Measurements from ENCODE around the gene POFUT2. TPM values are rescaled to one million over a fixed set of nuclear protein-coding genes. Genes with fewer than 3 reads are reported as not detected.

The POFUT2 gene
- polyA plus RNA-seq, 5 donors: 27.7 to 42.9 (median 38.5) TPM

- no peak for DNase-seq
Observed at GRCh38 chr21:45265721-45266517, 21.8 kb downstream of the POFUT2 start.

- no peak for DNase-seq
Observed at GRCh38 chr21:45264912-45265515, 22.7 kb downstream of the POFUT2 start.

GRCh38 chr21:45264146-45264911 lies 23.4 kb downstream of the POFUT2 start:
- no peak for DNase-seq

GRCh38 chr21:45263534-45263933 lies 24.2 kb downstream of the POFUT2 start:
- no peak for DNase-seq

GRCh38 chr21:45262616-45263015 lies 25.1 kb downstream of the POFUT2 start:
- DNase-seq: no peak

GRCh38 chr21:45262041-45262581 lies 25.6 kb downstream of the POFUT2 start:
- no peak for DNase-seq

GRCh38 chr21:45261093-45261492 lies 26.6 kb downstream of the POFUT2 start:
- DNase-seq: no peak

GRCh38 chr21:45260191-45260825 lies 27.4 kb downstream of the POFUT2 start:
- DNase-seq: no peak

GRCh38 chr21:45259206-45259840 lies 28.4 kb downstream of the POFUT2 start:
- DNase-seq: no peak

- DNase-seq: no peak
Observed at GRCh38 chr21:45258466-45258865, 29.2 kb downstream of the POFUT2 start.

- DNase-seq: no peak
Observed at GRCh38 chr21:45257673-45258341, 29.9 kb downstream of the POFUT2 start.

- peak; percentile 12 to 17 for DNase-seq
Observed at GRCh38 chr21:45256912-45257672, 30.6 kb downstream of the POFUT2 start.

- no peak for DNase-seq
Observed at GRCh38 chr21:45256021-45256911, 31.4 kb downstream of the POFUT2 start.

- no peak for DNase-seq
Observed at GRCh38 chr21:45255381-45256020, 32.2 kb downstream of the POFUT2 start.

- no peak for DNase-seq
Observed at GRCh38 chr21:45254460-45254930, 33.2 kb downstream of the POFUT2 start.

- DNase-seq: no peak
Observed at GRCh38 chr21:45253633-45254459, 33.8 kb downstream of the POFUT2 start.

- no peak for DNase-seq
Observed at GRCh38 chr21:45253180-45253579, 34.5 kb downstream of the POFUT2 start.
